ENCODE measurements around the gene GJA3.

Gene GJA3

DNA sequence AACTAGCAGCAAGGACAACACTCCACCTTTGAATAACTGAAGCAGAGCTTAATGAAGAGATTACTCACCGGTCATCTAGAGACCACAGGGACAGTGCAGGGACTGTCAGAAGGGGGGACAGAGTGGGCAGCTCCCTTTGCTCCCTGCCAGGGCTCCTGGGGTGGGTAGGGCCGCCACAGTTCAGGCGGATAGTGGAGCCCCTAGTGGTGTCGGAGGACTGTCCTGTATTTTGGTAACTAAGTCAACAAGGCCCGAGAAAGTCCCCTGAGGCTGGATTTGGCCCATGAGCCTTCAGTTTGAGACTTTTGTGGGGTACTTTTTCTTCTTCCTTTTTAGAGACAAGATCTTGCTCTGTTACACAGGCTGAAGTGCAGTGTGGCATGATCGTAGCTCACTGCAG lies 44.6 kb downstream of the GJA3 start:
- TF ChIP-seq, protein P1, sequence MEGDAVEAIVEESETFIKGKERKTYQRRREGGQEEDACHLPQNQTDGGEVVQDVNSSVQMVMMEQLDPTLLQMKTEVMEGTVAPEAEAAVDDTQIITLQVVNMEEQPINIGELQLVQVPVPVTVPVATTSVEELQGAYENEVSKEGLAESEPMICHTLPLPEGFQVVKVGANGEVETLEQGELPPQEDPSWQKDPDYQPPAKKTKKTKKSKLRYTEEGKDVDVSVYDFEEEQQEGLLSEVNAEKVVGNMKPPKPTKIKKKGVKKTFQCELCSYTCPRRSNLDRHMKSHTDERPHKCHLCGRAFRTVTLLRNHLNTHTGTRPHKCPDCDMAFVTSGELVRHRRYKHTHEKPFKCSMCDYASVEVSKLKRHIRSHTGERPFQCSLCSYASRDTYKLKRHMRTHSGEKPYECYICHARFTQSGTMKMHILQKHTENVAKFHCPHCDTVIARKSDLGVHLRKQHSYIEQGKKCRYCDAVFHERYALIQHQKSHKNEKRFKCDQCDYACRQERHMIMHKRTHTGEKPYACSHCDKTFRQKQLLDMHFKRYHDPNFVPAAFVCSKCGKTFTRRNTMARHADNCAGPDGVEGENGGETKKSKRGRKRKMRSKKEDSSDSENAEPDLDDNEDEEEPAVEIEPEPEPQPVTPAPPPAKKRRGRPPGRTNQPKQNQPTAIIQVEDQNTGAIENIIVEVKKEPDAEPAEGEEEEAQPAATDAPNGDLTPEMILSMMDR (conservative IDR thresholded peaks at IDR 0.05; ENCODE audit: low read depth): no peak
- H3K27ac ChIP-seq: no peak overlapping the region
- POLR2A ChIA-PET (ENCODE audit: low non-redundant PET): no interaction called here
- CTCF ChIA-PET: no interaction called here
- DNase-seq (ENCODE audit: low spot score): no peak

DNA sequence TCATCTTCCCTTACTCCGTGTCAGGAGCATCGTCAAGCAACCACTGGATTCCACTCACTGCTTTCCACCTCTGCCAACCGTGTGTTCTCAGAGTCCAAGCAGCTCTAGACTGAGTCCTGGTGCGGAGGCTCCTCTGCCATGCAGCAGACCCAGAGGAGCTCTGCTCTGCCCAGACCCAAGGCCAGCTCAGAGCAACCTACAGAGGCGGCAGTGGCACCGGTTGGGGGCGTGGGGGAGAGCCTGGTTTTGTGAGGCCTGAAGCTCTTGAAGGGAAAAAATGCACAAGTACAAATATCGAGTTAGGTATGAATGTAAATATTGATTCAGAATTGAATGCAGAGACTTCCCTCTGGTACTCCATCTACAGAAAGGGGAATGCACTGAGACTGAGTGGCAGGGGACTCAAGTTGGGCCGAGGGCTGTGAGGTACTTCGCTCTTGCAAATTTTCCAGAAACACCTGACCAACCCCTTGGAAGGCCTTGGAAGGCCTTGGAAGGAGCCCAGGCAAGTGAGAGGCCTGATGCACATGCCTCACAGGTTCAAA lies 46.7 kb downstream of the GJA3 start:
- DNase-seq (ENCODE audit: low spot score): no peak
- TF ChIP-seq, protein P1 (conservative IDR thresholded peaks at IDR 0.05; ENCODE audit: low read depth): no peak
- POLR2A ChIA-PET (ENCODE audit: low non-redundant PET): no interaction called here
- H3K27ac ChIP-seq: no peak overlapping the region
- CTCF ChIA-PET: no interaction called here

DNA sequence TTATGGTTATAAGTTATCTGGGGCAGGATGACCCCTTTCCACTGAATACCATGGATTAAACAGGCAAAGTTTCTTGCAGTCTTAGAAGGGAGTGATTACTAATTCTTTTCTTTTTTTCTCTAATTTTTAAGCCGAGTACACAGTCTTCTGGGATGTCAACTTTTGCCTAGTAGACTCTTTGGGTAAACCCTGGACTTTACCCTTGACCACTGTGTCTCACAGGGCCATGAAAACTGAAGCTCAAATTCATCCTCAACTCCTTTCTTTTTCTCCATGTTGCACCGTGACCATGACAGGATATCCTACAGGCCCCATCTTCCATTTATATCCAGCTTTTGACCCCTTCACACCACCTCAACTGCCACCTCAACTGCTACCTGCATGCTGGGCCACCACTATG lies 51.8 kb downstream of the GJA3 start:
- ChIA-PET POLR2A (ENCODE audit: low non-redundant PET) (no interaction called here), CTCF (no interaction called here)
- DNase-seq (ENCODE audit: low spot score): no peak
- no peak overlapping the region for H3K27ac ChIP-seq
- TF ChIP-seq, protein P1 (conservative IDR thresholded peaks at IDR 0.05; ENCODE audit: low read depth): no peak

DNA sequence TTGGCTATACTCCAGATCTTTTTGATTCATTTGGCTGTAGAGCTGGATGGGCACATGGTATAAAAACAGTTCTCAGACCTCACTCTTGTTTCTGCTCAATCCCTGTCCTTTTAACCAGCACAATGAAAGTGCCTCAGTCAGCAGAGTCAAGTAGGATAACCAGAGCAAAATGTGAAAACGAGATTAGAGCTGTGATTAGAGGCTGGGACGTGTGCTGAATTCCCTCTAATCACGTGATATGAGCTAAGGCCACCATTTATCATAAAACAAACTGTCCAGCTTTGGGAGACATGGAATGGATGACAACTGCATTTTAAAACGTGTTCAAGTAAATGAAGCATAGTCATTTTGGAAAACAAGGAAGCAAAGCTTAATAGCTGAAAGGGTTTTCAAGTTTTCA lies 54.1 kb downstream of the GJA3 start:
- TF ChIP-seq, protein P1 (conservative IDR thresholded peaks at IDR 0.05; ENCODE audit: low read depth): no peak
- H3K27ac ChIP-seq: no peak overlapping the region
- POLR2A ChIA-PET (ENCODE audit: low non-redundant PET): no interaction called here
- no peak for DNase-seq (ENCODE audit: low spot score)
- CTCF ChIA-PET: interaction anchor here (0.7 to 0.8 kb wide), 2 partner anchors 9 to 50 kb away, joined by 3 read pairs; no protein-coding TSS in a partner anchor

DNA sequence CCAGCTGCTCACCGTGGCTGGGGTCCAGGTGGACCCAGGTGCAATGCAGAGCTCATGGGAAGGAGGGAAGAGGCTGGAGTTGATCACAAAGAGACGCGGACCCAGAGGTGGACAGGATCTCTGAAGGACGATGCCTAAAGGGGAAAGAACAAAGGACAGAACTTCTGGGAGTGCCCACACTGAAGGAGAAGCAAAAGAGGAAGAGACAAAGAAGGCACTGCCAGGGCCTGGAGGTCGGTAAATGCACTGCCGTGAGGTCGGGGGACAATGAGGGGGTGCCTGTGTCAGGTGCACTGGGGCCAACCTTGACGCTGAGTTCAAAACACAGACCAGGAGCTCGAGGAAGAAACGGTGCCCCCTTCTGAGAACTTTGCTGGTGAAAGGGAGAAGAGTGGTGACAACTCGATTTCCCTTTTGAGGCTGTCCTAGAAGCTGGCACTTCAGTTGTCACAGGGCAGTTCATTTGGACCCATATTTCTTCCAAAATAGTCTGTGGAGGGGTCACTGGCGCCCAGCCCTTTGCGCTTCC lies 55.6 kb downstream of the GJA3 start:
- TF ChIP-seq, protein P1 (conservative IDR thresholded peaks at IDR 0.05; ENCODE audit: low read depth): no peak
- no peak for DNase-seq (ENCODE audit: low spot score)
- H3K27ac ChIP-seq: no peak overlapping the region
- POLR2A ChIA-PET (ENCODE audit: low non-redundant PET): no interaction called here
- CTCF ChIA-PET: no interaction called here

DNA sequence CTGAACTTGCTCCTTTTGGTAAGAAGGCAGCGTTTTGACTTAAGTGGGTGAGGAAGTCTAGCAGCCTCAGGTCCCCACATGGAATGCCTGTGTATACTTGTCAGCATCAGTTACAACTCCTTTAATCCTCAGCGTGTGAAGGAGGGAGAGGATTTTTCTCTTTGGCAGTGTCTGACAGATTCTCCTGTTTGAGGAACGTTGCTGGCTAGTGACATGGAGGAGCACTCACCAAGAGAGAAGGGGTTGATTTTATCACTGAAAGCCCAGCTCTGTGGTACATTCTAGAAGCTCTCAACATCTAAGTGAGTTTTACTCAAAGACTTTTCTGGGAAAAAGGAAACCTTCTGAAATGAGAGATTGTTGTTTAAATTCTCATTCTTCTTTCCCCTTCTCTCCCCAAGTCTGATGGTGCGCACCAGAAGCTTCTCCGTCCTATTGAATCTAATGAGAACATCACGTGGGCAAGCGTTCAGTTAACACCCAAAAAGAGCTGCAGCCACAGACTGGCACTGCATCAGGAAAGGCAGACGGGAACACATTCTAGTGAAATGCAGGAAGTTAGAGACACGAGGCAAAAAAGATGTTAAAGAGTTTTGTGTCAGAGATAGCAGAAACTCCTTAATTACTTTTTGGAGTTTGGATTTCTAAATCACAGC lies 58.2 kb downstream of the GJA3 start:
- no peak for DNase-seq (ENCODE audit: low spot score)
- ChIA-PET CTCF (no interaction called here), POLR2A (ENCODE audit: low non-redundant PET) (no interaction called here)
- TF ChIP-seq, protein P1 (conservative IDR thresholded peaks at IDR 0.05; ENCODE audit: low read depth): no peak
- no peak overlapping the region for H3K27ac ChIP-seq
